GM19455 (cell line): ENCODE measurements around the gene LCE3C.
"Not testable (repeated sequence)": the region's sequence is repeated elsewhere in the genome, so short reads cannot be mapped to it uniquely, and the experiment has no call there.

ENCODE experiments used
- ATAC-seq: cut with Tn5 transposase; IDR thresholded peaks from one replicate; pipeline ENCODE4 v1.9.1; 2021; ENCODE audit not compliant: unreplicated experiment

LCE3C gene

DNA sequence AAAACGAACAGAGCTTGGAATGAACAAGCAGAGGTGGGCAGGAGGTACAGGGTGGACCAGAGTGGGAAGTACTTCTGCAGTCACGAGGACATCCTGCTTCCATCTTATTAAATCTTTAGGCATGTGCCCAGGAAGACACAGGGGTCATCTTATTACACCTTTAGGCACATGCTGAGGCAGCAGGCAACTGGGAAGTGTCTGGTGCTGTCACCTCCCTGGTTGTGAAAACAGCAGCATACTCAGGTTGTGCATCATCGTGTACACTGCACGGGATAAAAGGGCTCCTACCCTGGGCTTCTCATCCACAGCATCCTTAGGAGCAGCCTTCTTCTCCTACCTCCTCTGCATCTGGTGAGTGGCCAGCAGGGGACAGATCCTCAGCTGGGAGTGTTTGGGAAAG, at the start of gene LCE3C:
Gene LCE3C, plus strand, starts transcription at position 301 of the 400 bp plus-strand sequence. CDS start 498 bp downstream, outside the sequence.
- no peak for ATAC-seq

- no peak for ATAC-seq
Measured at GRCh38 chr1:152565115-152565514, 34.9 kb upstream of the LCE3C start.

DNA sequence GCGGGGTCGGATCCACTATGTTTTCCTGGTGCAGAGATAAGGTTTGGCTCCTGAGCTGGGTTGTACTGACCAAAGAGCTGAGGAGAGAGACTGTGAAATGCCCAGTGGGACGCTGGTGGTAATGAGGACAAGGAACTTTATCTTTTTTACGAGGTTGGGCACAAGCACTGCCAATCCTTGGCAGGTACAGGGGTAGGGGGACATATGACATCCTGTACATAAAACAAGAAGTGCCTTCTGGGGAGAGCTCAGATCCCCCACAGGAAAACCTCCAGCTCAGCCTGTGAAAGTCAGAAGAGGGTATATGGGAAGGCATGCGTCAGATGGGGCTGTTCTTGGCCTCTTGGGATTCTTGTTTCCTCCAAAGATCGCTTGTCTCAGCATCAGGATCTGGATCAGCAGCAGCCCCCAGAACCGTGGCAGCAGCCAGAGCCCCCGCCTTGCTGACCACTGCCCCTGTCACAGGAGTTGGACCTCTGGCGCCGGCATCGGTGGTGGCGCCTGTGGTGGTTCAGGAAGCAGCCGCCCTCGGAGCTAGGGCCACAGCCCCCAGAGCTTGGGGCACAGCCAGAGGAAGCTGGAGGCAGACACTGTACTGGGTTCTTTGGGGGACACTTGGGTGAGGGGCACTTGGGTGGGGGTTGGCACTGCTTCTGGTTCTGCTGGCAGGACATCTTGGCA, 34.4 kb upstream of the LCE3C start:
- ATAC-seq: no peak

DNA sequence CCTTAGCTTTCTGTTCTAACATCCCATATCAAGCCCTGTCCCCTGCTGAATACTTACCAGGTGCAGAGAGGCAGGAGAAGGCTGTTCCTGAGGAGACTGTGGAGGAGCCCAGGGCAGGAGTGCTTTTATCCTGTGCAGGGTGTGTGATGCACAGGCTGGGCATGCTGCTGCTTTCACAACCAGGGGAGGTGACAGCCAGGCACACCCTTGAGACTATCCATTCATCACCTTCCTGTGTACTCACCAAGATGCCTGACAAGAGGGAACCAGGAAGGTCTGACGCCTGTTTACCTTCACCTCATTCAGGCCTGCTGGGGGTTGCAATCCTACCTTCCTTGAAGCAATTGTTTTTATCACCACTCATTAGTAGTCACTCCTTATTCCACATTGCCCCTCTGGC, 33.4 kb upstream of the LCE3C start, which contains the start of gene LCE3E:
Gene LCE3E, minus strand, starts transcription at position 100 of the 400 bp plus-strand sequence. CDS start 572 bp downstream, outside the sequence.
- no peak for ATAC-seq

DNA sequence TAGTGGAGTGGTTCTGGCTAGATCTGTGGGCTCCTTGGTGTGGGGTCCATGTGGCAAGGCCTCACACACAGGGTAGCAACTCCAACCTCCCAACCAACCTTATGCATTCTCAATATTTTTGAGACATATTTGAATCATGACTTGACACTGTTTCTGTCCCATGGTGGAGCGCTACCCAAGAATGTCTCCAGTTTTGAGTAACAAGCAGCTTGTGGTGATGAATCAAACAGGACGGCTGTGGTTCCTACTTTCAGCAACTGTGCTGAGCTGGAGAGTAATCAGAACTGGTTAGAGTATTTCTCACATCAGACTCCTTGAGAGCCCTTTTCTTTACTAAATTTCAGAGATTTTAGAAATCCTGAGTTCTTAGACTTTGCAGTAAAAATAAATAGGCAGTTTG, 22.9 kb upstream of the LCE3C start:
- no peak for ATAC-seq

GRCh38 chr1:152579526-152579925, 20.5 kb upstream of the LCE3C start:
- ATAC-seq: not testable (repeated sequence)

- ATAC-seq: no peak
Measured at GRCh38 chr1:152580433-152580832, 19.6 kb upstream of the LCE3C start, which contains the start of gene LCE3D. Gene LCE3D (minus strand): TSS chr1:152580516. CDS start chr1:152579936, 580 bp downstream.

DNA sequence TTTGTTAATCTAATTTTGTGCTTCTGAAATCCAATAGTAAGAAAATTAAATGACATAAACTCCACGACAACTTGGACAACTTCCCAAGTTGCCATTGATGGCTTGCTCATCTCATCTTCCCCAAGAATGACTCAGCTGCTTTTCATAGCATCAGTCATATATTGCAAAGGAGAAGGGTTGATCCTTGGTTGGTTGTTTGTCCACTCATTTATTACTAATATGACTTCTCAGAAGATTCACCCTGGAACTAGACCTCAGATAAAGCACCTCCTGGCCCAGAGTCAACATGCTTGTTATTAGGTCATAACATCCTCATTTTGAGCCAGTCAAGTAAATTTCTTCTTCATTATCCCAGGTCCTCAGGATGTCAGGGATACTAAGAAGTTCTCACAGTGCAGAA, 17.4 kb upstream of the LCE3C start:
- no peak for ATAC-seq

- ATAC-seq: no peak
Measured at GRCh38 chr1:152585586-152585985, 14.4 kb upstream of the LCE3C start.

- no peak for ATAC-seq
Measured at GRCh38 chr1:152596986-152597385, 3.0 kb upstream of the LCE3C start.

GRCh38 chr1:152613511-152613910, 13.5 kb downstream of the LCE3C start, which contains the start of gene LCE3B:
Gene LCE3B (plus strand): TSS chr1:152613811. CDS start chr1:152613811, 0 bp downstream.
- ATAC-seq: no peak

DNA sequence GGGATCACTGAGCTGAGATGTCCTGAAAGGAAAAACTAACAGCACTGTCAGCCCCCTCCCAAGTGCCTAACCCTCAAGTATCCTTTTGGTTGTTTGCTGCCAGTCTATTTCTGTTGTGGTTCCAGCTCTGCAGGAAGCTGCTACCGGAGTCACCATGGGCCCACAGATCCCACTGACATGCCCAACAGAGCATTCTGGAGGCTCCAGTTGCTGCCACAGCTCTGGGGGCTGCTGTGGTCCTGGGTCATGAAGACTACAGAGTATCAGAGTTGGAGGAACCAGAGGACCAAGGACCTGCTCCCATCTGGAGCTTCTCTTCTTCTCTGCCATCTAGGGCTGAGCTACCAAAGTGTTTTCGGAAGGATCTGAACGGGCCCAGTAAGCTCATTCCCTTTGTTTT, 22.0 kb downstream of the LCE3C start:
- ATAC-seq: no peak

DNA sequence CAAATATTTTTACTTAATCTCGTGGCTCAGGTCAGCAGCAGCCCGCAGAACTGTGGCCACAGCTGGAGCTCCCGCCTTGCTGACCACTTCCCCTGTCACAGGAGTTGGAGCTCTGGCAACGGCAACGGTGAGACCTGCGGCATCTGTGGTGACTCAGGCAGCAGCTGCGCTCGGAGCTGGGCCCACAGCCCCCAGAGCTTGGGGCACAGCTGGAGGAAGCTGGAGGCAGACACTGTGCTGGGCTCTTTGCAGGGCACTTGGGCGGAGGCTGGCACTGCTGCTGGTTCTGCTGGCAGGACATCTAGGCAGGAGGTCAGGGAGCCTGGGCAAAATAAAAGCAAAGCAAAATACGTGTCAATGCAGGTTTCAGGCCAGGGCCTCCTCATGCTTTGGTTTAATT, 22.8 kb downstream of the LCE3C start, which contains the start of gene LCE3A:
Gene LCE3A, minus strand, starts transcription at position 301 of the 400 bp plus-strand sequence. Its CDS starts 0 bp downstream, at position 301.
- ATAC-seq: no peak

DNA sequence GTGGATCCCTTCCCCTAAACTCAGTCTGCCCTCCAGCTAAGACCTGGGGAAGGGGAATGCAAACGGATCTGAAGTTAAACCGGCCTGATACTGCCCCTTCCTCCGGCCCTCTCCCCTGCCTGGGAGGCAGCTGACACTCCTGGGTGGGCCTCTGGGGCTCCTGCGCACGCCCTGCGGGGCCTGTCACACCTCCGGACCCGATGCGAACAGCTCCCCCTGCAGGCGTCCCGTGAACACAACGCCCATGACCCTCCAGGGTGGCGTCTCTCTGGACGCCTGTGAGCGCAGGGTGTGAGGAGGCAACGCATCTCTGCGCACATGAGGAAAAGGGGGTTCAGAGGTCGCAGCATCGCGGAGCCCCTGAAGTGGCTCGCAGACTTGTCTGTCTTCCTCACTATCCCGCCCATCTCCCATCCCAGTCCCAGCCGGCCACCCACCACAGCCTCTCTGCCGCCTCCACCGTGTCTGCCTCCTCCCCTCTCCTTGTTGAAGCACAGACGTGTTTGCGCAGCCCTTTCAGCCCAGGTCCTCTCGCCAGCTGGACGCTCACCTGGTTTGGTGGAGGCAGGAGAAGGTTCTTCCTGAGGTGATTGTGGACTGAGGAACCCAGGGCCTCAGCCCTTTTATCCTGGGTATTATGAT, 23.3 kb downstream of the LCE3C start:
- ATAC-seq: no peak

GRCh38 chr1:152626744-152627143, 26.7 kb downstream of the LCE3C start:
- ATAC-seq: no peak

DNA sequence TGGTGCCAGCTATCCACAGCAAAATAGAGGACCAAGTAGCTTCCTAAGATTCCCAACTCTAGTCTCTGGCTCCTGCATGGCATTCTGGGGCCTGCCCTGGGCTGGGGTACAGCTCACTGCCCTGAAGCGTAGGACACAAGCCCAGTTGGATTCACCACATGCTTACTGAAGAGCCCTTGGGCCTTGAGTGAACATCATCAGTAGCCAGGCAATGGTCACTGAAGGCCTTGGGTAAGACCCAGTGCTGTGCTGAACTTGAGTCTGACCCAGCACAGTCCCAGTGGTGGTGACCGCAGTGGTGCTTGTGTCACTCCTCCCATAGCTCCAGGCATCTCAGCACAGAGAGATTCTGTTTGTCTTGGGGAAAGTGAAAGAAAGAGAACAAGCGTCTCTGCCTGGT, 30.6 kb downstream of the LCE3C start:
- ATAC-seq: no peak

- ATAC-seq: no peak
Measured at GRCh38 chr1:152640351-152640750, 40.3 kb downstream of the LCE3C start.

DNA sequence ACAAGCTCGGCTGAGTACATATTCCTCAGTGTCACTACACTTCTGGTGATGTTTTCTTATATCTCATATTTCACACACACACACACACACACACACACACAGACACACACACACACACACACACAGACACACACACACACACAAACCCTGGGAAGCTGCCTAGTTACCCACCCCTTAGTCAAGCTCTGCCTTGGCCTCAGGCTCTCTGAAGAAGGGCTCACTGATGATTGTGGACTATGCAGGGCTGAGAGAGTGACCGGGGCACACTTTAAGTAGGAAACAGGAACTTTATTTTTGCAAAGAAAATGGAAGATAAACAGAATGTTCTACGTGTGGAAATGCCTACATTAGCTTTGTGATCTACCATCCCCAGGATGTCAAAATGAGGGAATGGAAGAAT, 43.9 kb downstream of the LCE3C start:
- no peak for ATAC-seq

- no peak for ATAC-seq
Measured at GRCh38 chr1:152645146-152645545, 45.1 kb downstream of the LCE3C start.

DNA sequence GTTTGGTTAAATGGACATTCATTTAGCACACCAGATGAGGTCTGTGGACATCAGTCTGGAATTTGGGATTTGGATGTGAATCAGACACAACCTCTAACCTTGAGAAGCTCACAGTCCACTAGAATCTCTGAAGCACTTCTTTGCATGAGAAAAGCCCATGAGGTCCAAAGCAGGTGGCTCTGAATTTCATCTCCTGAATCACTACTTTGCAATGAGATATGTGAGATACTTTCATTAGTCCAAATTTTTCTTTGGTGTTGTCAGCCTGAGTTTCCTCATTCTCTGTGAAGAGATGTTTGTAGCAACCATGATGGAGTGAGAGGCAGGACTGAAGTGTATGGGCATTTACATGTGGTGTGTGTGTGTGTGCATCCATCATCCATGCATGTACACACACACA, 46.6 kb downstream of the LCE3C start:
- no peak for ATAC-seq
